ENCODE measurements around the gene TMEM255A. TPM values are rescaled to one million over a fixed set of nuclear protein-coding genes. Genes with fewer than 3 reads are reported as not detected.
A peak's percentile ranks its signal among the peaks of the same experiment; 100 is the strongest.

Gene TMEM255A
- total RNA-seq, 4 donors from 2014 or later = 0.20 to 2.9 (median 0.67) TPM; not detected in 1

DNA sequence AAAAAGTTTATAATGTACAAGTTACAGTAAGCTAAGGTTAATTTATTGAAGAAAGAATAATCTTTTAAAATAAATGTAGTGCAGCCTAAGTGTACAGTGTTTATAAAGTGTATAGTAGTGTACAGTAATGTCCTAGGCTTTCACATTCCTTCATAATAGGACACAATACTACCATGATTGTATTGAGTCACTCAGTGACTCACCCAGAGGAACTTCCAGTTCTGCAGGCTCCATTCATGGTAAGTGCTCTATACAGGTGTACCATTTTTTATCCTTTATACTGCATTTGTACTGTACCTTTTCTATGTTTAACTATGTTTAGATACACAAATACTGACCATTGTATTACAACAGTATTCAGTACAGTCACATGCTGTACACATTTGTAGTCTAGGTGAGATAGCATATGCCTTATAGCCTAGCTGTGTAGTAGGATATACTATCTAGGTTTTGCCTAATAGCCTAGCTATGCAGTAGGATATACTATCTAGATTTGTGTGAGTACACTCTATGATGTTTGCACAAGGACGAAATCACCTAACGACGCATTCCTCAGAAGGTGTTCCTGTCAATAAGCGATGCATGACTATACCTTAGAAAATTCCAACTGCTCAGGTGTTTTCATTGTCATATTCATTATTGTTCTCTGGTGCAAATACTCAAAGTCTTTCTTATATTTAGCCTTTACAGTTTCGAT is 5.5 kb upstream of the TMEM255A start:
- H3K36me3 ChIP-seq = no peaks in the 10 kb centered on the region
- no peak for DNase-seq
- WGBS, 2 donors = 58 to 66% methylated on average over 5 of the region's 5 CpGs
- intact Hi-C loops (cut with DNase I) = no loop called here
- TF ChIP-seq, protein P1, sequence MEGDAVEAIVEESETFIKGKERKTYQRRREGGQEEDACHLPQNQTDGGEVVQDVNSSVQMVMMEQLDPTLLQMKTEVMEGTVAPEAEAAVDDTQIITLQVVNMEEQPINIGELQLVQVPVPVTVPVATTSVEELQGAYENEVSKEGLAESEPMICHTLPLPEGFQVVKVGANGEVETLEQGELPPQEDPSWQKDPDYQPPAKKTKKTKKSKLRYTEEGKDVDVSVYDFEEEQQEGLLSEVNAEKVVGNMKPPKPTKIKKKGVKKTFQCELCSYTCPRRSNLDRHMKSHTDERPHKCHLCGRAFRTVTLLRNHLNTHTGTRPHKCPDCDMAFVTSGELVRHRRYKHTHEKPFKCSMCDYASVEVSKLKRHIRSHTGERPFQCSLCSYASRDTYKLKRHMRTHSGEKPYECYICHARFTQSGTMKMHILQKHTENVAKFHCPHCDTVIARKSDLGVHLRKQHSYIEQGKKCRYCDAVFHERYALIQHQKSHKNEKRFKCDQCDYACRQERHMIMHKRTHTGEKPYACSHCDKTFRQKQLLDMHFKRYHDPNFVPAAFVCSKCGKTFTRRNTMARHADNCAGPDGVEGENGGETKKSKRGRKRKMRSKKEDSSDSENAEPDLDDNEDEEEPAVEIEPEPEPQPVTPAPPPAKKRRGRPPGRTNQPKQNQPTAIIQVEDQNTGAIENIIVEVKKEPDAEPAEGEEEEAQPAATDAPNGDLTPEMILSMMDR (IDR thresholded peaks at IDR 0.05) = no peak
- no peak for TF ChIP-seq POLR2A (IDR thresholded peaks at IDR 0.05)
- H3K27ac ChIP-seq = no peak overlapping the region
- peaks cover 7% of the 10 kb centered on the region for H3K27me3 ChIP-seq
- H3K4me1 ChIP-seq = no peaks in the 10 kb centered on the region
- H3K9me3 ChIP-seq = no peaks in the 10 kb centered on the region
- H3K4me3 ChIP-seq (replicated peaks in 1 of 3) = no peak overlapping the region

GRCh38 chrX:120315776-120316175 is 4.5 kb upstream of the TMEM255A start:
- Histone ChIP-seq H3K27me3 (peaks cover 7% of the 10 kb centered on the region), H3K4me3 (replicated peaks in 1 of 3) (no peak overlapping the region), H3K9me3 (no peaks in the 10 kb centered on the region), H3K27ac (no peak overlapping the region), H3K4me1 (no peaks in the 10 kb centered on the region), H3K36me3 (no peaks in the 10 kb centered on the region)
- WGBS, 2 donors = 30 to 53% methylated on average over 2 to 4 of the region's 4 CpGs
- DNase-seq = no peak
- TF ChIP-seq, protein P1 (IDR thresholded peaks at IDR 0.05) = no peak
- TF ChIP-seq POLR2A (IDR thresholded peaks at IDR 0.05) = no peak
- intact Hi-C loops (cut with DNase I) = no loop called here

- H3K27me3 ChIP-seq = peaks cover 3% of the 10 kb centered on the region
- H3K27ac ChIP-seq = no peak overlapping the region
- H3K4me3 ChIP-seq (replicated peaks in 1 of 3) = no peak overlapping the region
- no peaks in the 10 kb centered on the region for H3K9me3 ChIP-seq
- intact Hi-C loops (cut with DNase I) = no loop called here
- no peaks in the 10 kb centered on the region for H3K36me3 ChIP-seq
- peaks cover 4 to 8% of the 10 kb centered on the region in 2 donors for H3K4me1 ChIP-seq
- no peak for TF ChIP-seq POLR2A (IDR thresholded peaks at IDR 0.05)
- TF ChIP-seq, protein P1 (IDR thresholded peaks at IDR 0.05) = no peak
- no peak for DNase-seq
- WGBS, 2 donors = 47% methylated on average over 4 of the region's 4 CpGs
These were observed 434 bp upstream of the TMEM255A start for GRCh38 chrX:120311727-120312063.

DNA sequence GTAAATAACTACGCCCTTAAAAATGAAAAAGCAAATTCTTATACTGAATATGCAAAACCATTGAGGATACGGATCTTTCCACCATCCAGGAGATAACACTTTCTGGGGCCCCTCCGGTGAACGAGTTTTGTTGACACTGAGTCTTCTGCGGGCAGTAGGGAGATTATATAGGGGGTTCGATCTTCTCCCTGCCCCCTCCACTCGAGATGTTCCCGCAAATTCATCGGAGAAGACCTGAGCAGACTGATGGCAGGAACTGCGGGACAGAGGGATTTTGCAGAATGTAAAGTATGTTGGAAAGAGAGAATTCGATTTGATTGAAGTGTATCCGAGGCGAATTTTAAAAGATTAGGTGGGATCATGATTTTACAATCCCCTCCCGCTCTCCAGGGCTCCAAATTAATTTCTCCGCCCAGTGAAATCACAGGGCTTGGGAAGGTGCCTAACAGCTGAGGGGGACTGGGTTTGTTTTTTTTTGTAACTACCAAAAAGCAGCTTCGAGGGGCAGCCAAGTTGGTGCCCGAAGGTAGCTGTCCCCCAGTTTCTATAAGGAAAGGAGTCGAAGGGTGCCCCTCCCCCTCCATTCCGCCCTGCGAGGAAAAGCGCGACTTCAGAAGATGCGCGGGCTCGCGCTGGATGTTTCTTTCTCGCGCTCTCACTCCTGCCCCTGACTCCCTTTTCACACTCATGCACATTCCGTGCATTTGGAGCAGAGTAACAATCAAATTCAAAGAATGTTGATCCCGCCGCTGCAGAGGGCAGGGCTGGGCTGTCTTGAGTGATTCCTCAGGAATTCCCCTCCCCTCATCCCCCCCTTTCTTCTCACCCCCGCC is 1.2 kb downstream of the TMEM255A start:
- Histone ChIP-seq H3K27ac (no peak overlapping the region), H3K27me3 (peaks cover 3% of the 10 kb centered on the region), H3K9me3 (no peaks in the 10 kb centered on the region), H3K4me1 (peaks cover 4 to 8% of the 10 kb centered on the region in 2 donors), H3K36me3 (no peaks in the 10 kb centered on the region), H3K4me3 (replicated peaks in 1 of 3) (peak overlapping the region in 1 of 3 donors; percentile 31)
- 2 to 7% methylated on average over 28 to 31 of the region's 32 CpGs for WGBS, 2 donors
- intact Hi-C loops (cut with DNase I) = no loop called here
- DNase-seq = peak in 1 of 2 donors; percentile 11
- TF ChIP-seq POLR2A (IDR thresholded peaks at IDR 0.05) = no peak
- TF ChIP-seq, protein P1 (IDR thresholded peaks at IDR 0.05) = no peak
